ENCODE measurements around the gene CIC.

GRCh38 chr19:42235181-42235580, 33.9 kb upstream of the CIC start:
- TF ChIP-seq POLR2A (IDR thresholded peaks at IDR 0.05) (no peak), CTCF (IDR thresholded peaks at IDR 0.05) (no peak)
